Mesothelial cell of epicardium (in vitro differentiated cells): ENCODE results near the gene OR8K5. TPM values are rescaled to one million over a fixed set of nuclear protein-coding genes. Genes with fewer than 3 reads are reported as not detected.
"Not testable (repeated sequence)": the region's sequence is repeated elsewhere in the genome, so short reads cannot be mapped to it uniquely, and the experiment has no call there.

Experiments
- DNase-seq, 2 experiments: peaks; one replicate each; pipeline ENCODE4 v3.0.0; 2021; ENCODE audit warnings: low spot score in 2 of 2; ENCODE audit not compliant: unreplicated experiment in 2 of 2
- H3K27ac Mint-ChIP-seq: 2 replicates; pipeline ENCODE4 v1.8.0; 2021; ENCODE audit warnings: mixed read lengths
- H3K27me3 Mint-ChIP-seq: 2 replicates; pipeline ENCODE4 v1.8.0; 2021; ENCODE audit warnings: low read depth, mixed read lengths
- H3K36me3 Mint-ChIP-seq: 2 replicates; pipeline ENCODE4 v1.8.0; 2021; ENCODE audit warnings: mixed read lengths
- H3K4me1 Mint-ChIP-seq: 2 replicates; pipeline ENCODE4 v1.8.0; 2021; ENCODE audit warnings: mixed read lengths
- H3K4me3 Mint-ChIP-seq: 2 replicates; pipeline ENCODE4 v1.8.0; 2021; ENCODE audit warnings: mild to moderate bottlenecking, moderate library complexity, mixed read lengths
- H3K9me3 Mint-ChIP-seq: 2 replicates; pipeline ENCODE4 v1.8.0; 2021; ENCODE audit warnings: mixed read lengths
- total RNA-seq: library from RNA; stranded (reverse); gene quantifications from 3 replicates; pipeline ENCODE4 v1.2.1, GENCODE V29; 2021
- TF ChIP-seq, protein P1 (sequence below): fragments of 200-600 bp; sonication (generic); IDR thresholded peaks from one replicate; pipeline ENCODE4 v1.5.0; 2021; ENCODE audit warnings: antibody characterized with exemption; ENCODE audit not compliant: unreplicated experiment

OR8K5 gene
- total RNA-seq, 1 donor from 2014 or later: not detected

DNA sequence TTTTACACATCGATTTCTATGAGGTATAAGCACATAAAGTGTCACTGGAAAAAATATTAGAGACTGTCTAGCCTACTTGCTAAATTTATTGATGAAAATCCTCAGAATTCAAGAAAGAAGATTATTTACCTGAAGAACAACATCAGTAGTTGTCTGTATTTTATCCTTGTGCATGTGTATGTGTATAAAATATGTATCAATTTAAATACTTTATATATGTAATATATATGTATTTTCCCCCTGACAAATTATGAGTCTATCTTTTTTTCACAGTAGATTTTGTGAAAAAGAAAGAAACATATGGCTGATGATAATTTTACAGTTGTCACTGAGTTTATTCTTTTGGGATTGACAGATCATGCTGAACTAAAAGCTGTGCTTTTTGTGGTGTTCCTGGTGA is 16.2 kb upstream of the OR8K5 start, which contains the start of gene OR5J2:
Gene OR5J2 (plus strand): TSS at position 301 of the 400 bp plus-strand sequence. CDS start 0 bp downstream, at position 301.
- no peaks in the 10 kb centered on the region for H3K27me3 Mint-ChIP-seq
- H3K9me3 Mint-ChIP-seq: peaks cover 24% of the 10 kb centered on the region
- no peaks in the 10 kb centered on the region for H3K4me1 Mint-ChIP-seq
- TF ChIP-seq, protein P1, sequence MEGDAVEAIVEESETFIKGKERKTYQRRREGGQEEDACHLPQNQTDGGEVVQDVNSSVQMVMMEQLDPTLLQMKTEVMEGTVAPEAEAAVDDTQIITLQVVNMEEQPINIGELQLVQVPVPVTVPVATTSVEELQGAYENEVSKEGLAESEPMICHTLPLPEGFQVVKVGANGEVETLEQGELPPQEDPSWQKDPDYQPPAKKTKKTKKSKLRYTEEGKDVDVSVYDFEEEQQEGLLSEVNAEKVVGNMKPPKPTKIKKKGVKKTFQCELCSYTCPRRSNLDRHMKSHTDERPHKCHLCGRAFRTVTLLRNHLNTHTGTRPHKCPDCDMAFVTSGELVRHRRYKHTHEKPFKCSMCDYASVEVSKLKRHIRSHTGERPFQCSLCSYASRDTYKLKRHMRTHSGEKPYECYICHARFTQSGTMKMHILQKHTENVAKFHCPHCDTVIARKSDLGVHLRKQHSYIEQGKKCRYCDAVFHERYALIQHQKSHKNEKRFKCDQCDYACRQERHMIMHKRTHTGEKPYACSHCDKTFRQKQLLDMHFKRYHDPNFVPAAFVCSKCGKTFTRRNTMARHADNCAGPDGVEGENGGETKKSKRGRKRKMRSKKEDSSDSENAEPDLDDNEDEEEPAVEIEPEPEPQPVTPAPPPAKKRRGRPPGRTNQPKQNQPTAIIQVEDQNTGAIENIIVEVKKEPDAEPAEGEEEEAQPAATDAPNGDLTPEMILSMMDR: no peak
- H3K36me3 Mint-ChIP-seq: no peaks in the 10 kb centered on the region
- DNase-seq: no peak
- no peak within 1 kb of the TSS for H3K4me3 Mint-ChIP-seq
- no peak within 1 kb of the TSS for H3K27ac Mint-ChIP-seq

DNA sequence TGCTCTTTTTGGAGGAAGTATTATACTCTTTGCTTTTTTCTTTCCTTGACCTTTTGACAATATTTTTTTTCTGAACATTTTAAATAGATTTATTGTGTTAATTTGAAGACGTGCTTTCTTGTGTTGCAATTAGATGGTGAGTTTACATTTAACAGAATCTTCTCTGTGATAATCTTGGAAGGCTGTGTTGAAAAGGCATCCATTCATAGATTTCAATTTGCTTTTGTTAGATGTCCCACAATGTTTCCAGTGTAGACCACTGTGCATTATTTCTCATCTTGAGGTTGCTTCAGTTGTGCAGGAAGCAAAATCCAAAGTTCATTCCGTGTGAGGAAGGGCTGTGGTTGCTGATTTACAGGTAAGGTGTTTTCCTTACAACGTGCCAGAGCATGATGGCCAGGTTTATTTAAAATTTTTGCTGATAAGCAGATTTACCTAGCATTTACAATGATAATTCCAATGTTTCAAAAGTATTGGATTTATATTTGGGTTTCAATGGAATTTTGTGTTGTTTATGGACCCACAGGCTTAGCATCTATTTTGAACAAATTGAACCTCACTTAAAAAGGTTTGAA is 12.2 kb upstream of the OR8K5 start:
- peaks cover 3% of the 10 kb centered on the region for H3K9me3 Mint-ChIP-seq
- H3K27ac Mint-ChIP-seq: no peak overlapping the region
- no peak for DNase-seq
- H3K4me3 Mint-ChIP-seq: no peak overlapping the region
- TF ChIP-seq, protein P1: no peak
- no peaks in the 10 kb centered on the region for H3K4me1 Mint-ChIP-seq
- no peaks in the 10 kb centered on the region for H3K36me3 Mint-ChIP-seq
- no peaks in the 10 kb centered on the region for H3K27me3 Mint-ChIP-seq

DNA sequence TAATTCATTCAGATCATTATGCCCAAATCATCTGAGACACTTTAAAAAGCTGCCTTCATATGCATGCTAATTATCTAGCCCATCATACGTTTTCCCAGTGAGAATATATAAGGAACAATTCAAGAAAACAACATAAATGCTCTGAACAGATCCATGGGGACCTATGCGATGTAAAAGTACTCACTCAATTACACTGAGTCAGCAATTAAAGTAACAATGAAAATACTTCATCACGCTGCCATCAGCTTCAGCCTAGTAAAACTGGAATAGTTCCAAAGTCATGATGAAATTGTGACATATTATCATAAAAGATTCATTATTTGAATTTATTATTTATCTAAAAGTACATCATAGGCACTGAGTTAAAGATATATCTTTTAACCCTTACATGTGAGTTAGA is 3.7 kb upstream of the OR8K5 start:
- H3K4me1 Mint-ChIP-seq: no peaks in the 10 kb centered on the region
- DNase-seq: no peak
- no peaks in the 10 kb centered on the region for H3K27me3 Mint-ChIP-seq
- no peak overlapping the region for H3K4me3 Mint-ChIP-seq
- H3K27ac Mint-ChIP-seq: no peak overlapping the region
- TF ChIP-seq, protein P1: no peak
- H3K9me3 Mint-ChIP-seq: no peaks in the 10 kb centered on the region
- H3K36me3 Mint-ChIP-seq: no peaks in the 10 kb centered on the region

DNA sequence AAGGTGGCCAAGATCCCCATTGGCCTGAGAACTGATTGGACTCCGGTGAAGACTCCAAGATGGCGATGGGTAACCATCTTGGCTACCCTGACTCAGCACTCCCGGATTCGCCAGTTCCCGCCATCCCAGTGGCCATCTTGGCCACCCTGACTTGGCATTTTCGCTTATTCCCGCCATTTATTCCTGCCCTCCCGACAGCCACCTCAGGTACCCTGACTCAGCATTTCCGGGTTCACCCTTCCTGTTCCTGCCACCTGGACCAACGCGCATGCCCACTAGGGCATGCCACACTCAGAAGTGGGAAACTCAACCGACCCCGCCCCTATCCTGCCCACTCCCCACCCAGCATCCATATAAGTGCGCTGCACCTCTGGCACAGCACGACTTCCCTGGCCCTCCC is 7.8 kb downstream of the OR8K5 start:
- DNase-seq: no peak
- Mint-ChIP-seq H3K36me3 (no peaks in the 10 kb centered on the region), H3K4me1 (no peaks in the 10 kb centered on the region), H3K9me3 (peaks cover 61% of the 10 kb centered on the region), H3K4me3 (no peak overlapping the region), H3K27me3 (no peaks in the 10 kb centered on the region), H3K27ac (no peak overlapping the region)
- TF ChIP-seq, protein P1: no peak

DNA sequence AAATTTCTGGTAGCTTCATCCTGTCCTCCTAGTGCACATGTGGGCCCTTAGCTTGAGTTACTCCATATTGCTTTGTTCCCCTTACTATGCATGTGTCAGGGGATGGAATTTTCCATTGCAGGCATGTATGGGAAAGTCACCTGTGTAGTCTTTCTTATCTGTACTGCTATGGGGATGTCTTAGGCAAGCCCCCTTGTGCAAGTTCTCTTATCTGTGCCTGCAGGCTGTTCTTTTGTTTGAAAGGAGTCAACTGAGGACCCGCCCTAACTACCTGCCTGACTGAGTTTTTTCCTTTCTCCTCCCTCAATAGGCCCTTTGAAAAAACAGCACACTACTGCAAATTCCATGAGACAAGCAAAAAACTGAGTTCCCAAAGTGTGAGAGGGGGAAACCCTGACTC is 8.7 kb downstream of the OR8K5 start:
- H3K4me1 Mint-ChIP-seq: no peaks in the 10 kb centered on the region
- H3K27ac Mint-ChIP-seq: no peak overlapping the region
- H3K27me3 Mint-ChIP-seq: no peaks in the 10 kb centered on the region
- DNase-seq: no peak
- no peaks in the 10 kb centered on the region for H3K36me3 Mint-ChIP-seq
- peaks cover 54% of the 10 kb centered on the region for H3K9me3 Mint-ChIP-seq
- no peak overlapping the region for H3K4me3 Mint-ChIP-seq
- TF ChIP-seq, protein P1: no peak

DNA sequence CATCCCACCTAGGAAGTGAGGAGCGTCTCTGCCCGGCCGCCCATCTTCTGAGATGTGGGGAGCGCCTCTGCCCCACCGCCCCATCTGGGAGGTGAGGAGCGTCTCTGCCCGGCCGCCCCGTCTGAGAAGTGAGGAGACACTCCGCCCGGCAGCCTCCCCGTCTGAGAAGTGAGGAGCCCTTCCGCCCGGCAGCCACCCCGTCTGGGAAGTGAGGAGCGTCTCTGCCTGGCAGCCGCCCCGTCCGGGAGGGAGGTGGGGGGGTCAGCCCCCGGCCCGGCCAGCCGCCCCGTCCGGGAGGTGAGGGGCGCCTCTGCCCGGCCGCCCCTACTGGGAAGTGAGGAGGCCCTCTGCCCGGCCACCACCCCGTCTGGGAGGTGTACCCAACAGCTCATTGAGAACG is 16.4 kb downstream of the OR8K5 start:
- DNase-seq, H3K27me3 Mint-ChIP-seq, H3K4me1 Mint-ChIP-seq, H3K36me3 Mint-ChIP-seq, H3K4me3 Mint-ChIP-seq, H3K27ac Mint-ChIP-seq: not testable (repeated sequence)
- peaks cover 16% of the 10 kb centered on the region for H3K9me3 Mint-ChIP-seq
